Suppressor macrophage treated with lipopolysaccharide for 4 hours (primary cell): Measurements from ENCODE around the gene NAV2.

ENCODE experiments used
- DNase-seq: peaks from one replicate; pipeline ENCODE4 v3.0.0-alpha.2; 2020

The NAV2 gene

DNA sequence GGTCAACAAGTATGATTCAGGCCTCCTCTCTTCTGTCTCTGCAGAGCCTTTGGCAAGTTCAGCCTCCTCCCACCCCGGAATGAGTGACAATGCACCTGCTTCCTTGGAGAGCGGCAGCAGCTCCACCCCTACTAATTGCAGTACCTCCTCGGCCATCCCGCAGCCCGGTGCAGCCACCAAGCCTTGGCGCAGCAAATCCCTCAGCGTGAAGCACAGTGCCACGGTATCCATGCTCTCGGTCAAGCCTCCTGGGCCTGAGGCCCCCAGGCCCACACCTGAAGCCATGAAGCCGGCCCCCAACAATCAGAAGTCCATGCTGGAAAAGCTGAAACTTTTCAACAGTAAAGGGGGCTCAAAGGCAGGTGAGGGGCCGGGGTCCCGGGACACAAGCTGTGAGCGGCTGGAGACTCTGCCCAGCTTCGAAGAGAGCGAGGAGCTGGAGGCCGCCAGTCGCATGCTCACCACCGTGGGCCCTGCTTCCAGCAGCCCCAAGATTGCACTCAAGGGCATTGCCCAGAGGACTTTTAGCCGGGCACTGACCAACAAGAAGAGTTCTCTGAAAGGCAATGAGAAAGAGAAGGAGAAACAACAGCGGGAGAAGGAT lies 220.6 kb downstream of the NAV2 start:
- DNase-seq, result no peak

DNA sequence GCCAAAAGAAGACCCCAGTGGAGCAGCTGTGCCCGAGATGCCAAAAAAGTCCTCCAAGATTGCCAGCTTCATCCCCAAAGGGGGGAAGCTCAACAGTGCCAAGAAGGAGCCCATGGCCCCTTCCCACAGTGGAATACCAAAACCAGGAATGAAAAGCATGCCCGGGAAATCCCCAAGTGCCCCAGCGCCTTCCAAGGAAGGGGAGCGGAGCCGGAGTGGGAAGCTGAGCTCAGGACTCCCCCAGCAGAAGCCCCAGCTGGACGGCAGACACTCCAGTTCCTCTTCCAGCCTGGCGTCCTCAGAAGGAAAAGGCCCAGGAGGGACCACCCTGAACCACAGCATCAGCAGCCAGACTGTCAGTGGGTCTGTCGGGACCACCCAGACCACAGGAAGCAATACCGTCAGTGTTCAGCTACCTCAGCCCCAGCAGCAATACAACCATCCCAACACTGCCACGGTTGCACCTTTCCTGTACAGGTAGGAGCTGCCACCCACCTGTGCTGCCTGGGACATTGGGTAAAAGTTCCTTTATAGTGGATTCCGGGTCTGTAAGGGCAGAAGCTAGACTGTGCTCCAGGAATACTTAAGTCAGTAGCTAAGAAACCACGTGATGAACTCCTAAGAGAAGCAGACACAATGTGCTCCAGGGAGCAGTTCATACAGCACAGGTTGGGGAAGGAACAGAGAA lies 221.3 kb downstream of the NAV2 start:
- no peak for DNase-seq

DNA sequence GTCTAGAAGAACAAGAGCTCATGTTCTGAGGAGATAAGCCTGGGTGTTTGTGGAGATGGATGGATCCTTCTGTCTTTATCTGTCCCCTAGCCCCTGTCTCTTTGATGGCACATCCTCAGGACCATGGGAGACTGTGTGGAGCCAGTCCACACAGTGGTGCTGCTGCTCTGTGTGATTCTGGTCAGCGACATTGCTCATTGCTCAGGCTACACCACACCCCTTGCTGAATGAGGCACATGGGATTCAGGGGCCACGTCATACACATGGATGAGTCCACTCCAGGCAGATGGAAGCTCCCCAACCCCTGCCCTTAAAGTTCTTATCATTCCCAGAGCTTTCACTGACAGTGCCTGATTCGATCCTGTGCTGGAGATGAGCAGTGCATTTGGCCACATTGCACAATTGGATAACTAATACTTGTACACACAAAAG lies 222.2 kb downstream of the NAV2 start:
- no peak for DNase-seq

DNA sequence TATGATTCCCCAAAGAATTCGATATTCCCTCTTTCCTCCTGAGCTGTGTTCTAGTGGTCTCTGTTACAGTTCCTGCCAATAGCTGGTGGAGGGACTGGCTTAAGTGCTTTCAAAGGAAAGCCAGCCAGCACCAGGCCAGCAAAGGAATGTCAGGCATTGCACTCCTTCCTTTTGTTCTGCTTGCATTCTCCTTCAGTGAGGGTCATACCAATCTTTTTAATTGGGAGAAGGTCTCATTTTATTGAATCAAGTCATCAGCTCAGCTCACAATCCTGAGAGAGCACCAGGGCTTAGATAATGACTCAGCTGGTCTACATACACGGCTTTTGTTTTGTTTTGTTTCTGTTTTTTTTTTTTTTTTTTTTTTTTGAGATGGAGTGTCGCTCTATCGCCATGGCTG lies 222.9 kb downstream of the NAV2 start:
- no peak for DNase-seq

DNA sequence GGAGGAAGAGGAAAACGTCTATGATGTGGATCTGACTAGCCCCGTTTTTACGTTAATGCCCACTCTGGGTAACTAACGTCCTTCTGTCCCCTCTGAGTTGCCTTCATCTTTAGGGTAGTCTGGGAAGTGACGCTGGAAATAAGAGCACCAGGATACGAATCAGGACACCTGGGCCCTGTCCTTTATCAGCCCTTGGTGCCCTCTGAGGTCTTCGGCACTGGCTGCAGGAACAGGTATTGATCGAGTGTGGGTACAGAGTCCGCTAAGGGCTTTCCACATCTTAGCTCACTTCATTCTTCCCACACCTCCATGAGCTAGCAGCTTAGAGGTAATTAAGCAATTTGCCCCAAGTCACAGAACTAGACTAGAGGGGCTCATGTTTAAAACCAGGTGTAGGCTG lies 223.8 kb downstream of the NAV2 start:
- no peak for DNase-seq

DNA sequence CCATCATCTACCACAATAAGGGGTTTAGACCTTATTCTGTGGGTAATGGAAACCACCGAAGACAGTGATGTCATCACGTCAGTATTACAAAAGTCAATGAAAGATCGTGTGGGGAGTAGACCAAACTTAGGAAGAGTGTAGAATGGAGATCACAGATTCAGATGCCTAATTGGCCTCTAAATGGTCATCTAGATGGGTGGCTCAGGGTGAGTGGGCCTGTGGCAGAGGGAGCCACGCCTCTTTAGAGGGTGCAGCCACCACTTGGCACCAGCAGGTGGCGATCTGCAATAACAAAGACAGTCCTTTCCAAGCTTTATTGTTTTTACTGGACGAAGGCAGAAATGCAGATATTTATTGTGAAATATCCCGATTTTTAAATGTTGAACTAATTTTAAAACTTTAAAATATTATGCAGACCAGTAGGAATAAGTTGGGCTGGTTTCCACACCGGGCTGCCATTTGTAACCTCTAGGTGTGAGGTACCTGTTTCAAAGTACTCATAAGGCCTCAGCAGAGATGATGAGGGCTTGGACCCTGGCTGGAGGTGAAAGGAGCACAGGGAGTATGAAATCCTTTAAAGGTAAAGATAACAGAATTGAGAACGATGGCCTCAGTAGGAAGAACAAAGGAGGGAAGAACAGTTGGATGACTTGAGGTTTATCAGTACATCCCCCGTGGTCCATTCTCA lies 225.7 kb downstream of the NAV2 start:
- DNase-seq, result peak; percentile 73

DNA sequence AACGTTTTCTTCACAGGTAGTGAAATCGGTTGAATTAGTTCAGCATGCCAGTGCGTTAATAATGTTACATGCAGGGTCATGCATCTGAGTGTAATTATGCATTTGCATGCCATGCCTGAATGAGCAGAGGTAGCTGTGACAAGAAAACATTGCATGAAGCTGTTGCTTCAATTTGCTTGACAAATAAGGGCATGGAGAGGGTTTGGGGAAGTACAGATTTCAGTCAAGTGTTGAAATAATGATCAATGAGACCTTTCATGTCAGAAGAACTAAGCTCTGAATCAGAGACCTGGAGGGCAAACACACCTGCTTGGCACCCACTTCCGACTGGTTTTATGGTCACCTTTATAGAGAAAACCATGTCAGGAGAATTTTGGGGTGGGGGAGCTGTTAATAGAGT lies 226.2 kb downstream of the NAV2 start:
- no peak for DNase-seq

DNA sequence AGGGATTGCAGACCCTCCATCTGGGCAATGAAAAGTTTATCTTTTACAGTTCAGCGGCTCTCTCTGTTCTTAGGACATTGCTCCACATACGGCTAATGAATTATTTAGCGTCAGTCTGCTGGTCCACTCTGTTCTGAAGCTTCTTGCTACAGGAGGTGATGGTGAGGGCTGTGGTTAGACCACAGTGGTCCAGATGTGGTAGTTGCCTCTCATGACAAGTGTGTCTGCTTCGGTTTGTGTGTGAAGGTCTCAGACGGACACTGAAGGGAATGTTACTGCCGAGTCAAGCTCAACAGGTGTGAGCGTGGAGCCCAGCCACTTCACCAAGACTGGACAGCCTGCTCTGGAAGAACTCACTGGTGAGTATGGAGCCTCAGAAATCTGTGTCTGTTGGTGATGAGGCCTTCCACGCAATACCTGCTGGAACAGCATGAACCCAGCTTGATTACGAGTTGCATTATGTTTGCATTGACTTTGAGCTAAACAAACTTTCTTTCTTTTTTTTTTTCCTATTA lies 226.8 kb downstream of the NAV2 start:
- no peak for DNase-seq

DNA sequence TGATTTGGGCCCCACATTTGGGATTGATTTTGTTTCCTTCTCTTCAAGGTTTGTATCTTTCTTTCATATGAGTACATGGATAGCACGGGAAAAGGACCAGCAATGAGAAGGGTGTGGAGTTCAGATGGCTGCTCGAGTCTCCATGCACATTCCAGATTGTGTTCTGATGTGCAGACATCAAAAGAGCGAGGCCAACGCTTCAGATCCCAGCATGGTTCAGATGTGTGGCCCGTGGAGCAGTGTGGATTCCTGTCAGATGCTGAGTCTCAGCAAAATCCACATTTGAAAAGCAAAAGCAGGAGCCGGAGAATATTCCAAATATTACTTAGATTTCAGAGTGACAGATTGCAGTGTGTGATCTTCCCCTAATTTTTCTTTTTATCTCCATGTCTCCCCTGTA lies 228.2 kb downstream of the NAV2 start:
- DNase-seq, result no peak

DNA sequence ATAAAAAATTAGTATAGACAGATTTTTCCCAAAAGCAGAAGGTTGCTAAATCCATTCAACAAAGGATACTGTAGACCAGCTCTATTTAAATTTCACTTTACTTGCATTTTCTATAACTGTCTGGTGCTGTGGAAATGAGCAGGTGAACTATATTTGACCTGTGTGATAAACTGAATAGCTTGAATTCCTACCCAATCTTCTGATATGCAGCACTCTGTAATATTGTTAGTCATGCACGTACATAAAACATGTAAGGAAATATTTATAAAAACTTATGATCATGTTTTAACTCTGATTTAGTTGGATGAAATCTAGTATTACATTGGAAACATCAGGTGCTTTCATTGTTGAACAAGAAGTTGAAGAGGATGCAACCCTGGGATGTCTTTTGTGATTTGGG lies 234.0 kb downstream of the NAV2 start:
- DNase-seq, result no peak

DNA sequence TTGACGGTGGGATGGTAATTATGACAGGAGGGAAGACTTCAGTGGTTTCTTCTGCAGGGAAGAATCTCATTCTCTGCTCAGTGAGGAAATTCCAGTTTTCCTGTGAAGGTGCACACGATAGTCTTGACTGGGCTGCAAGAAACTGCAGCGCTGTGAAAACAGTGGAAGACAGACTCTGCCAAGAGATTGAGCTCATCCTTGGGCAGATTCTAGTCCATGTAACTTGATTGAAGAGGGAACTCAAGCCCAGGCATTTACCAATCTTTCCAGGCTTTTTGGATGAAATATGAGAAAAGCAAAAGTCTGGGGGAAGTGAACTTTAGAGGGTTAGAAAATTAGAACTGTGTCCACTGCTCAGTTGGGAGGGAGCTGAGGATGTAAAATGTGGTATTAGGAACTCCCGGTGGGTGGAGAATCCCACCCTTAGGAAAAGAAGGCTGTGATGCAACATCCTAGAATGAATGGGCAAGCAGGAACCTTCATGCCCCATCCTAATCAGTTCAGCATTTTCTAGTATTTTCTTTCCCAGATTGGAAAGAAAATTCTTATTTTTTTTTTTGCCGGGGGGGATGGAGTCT lies 235.0 kb downstream of the NAV2 start:
- no peak for DNase-seq

DNA sequence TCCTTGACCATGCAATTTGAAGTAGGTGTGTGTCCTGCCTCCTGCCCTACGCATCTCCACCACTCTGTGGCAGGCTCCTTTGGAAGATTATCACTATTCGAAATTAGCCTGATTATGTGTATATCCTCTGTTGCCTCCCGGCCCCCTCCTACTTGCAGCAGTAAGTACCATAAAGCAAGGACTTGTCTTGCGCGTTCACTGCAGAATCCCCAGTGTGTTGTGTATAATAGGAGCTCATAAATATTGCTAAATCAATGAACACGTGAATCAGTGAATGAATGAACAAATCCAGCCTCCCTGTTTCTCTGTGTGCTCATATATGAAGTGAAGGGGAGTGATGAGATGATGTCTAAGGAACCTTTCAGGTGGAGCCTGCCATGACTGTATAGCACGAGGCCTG lies 237.0 kb downstream of the NAV2 start:
- no peak for DNase-seq

DNA sequence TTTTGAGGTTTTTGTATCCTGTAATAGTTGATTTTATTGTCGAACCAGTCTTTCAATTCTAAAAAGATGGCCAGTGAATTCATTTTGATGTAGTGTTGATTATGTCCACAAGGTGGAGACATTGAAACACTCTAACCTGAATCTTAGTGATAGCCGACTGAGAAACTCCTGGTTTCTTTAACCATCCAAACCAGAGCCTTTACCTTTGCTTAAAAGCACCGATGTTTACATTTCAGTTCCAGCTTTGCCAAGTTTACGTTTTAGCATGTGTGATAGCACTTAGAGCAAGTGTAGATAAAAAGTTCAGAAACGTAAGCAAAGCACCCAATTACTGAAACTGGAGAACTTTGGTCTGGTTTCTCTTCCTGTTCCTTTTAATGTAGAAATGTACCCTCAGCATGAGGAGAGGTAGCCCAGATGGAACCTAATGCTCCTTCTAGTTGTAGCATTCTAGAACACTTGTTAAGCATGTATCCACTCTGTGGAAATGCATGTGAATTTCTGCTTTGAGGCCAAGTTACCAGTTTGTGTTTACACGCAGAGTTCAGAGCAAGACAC lies 239.0 kb downstream of the NAV2 start:
- peak; percentile 65 for DNase-seq

DNA sequence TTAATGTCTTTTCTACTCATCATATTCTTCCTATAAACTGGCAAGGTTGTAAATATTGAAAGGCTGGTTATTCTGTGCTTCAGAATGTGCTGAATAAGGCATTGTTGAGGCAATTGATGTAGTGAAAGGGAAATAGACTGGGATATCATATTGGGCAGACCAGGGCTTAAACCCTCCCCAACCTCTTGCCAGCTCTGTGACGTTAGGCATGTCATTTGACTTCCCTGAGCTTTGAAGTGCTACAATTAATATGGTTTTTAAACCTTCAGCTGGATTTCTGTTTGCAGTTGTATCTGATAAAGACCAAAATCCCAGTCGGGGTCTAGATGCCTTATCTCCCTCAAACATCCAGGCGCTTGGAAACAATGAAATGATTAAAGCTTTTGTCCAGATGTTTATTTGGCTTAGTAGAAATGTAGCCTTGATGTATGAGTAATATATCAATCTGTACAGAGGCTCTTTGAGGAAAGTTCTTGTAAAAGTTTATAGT lies 239.5 kb downstream of the NAV2 start:
- no peak for DNase-seq

DNA sequence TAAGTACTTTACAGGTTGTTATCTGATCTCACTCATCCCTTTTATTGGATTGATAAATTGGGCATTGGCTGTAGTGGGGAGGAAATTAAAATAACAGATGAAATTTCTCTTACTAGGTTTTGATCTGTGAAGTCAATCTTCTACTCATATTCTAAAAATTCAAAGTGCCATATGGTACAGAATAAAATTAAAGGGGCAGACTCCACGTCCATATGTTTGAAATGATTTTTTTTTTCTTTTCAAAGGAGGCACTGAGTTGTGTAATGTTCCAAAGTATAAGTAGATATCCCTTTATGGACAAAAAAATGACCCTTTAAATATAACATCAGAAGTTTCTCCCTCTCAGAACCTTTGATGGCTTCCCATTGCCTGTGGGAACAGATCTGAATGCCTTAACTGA lies 240.3 kb downstream of the NAV2 start:
- DNase-seq, result no peak

DNA sequence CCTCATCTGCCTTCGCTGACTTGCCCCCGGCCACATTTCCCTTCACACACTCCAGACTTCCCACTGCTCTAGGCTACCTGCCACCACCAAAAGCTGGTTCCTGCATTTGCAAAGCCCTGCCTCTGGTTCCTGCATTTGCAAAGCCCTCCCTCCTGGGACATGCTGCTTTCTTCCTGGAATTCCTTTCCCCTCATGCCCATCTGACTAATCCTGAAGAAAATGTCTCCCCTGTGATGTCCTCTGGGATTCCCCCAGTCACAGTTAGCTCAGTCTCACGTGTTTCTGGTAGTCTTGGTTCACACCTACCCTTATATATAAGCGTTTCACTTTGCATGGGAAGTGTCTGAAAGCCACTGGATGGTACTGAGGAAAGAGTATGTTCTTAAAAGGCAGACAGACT lies 240.7 kb downstream of the NAV2 start:
- no peak for DNase-seq

DNA sequence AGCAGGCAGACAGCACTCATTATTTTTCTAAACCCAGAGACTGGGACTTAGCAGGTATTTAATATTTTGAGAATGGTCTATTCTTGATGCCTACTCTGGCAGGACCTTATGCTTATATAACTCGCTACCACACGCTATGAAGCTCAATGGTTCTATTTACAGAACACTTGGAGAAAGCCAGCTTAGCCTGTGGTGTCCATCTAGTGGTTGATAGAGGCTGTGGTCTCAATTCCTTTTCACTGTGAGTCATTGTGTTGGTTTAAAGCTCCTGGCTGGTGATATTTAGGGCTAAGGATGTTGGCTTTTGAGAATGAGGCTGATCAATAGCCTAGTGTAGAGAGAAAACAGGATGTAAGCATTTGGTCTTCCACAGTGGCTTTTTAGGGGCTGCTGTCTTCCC lies 241.3 kb downstream of the NAV2 start:
- no peak for DNase-seq

DNA sequence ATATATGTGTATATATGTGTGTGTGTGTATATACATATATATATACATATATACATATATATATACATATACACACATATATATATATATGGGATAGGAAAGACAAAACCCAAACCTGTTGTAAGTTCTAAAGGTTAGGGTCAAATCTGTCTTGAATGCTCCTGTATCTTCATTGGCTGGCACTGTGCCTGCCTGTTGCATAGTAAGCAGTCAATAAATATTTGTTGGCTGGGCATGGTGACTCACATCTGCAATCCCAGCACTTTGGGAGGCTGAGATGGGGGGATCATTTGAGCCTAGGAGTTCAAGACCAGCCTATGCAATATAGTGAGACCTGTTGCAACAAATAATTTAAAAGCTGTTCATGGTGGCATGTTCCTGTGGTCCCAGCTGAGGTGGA lies 242.3 kb downstream of the NAV2 start:
- DNase-seq, result no peak

DNA sequence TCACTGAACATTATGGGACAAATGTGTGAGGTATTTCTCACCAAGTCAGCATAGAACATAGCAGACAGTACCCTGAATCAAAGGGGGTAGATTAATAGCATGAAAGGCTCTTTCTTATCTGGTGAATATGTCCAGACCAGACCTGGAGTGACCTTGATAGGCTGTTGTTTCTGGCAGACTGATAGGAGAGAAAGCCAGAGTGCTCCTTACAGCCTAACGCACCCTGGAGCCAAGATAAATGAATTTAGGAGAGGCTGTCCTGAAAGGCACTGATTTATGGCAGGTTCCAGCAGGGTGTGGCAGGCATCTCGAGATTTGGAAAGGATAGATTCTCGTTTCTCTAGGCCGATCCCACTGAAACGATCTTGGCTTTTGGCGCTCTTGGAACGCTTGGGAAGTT lies 243.0 kb downstream of the NAV2 start:
- DNase-seq, result no peak

DNA sequence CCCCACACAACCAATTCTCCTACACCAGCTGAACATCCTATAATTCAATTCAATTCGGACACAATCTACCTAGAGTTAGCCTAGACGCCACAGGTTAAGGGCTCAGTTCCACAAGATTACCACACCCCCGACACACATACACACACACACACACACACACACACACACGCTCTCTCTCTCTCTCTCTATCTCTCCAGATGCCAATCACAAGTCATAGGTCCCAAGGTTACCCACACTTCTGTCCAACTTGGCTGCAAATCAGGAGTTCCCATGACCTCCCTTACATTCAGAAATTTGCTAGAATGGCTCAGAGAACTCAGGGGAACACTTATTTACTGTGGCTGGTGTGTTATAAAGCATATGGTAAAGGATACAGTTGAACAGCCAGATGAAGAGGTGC lies 243.6 kb downstream of the NAV2 start:
- DNase-seq, result no peak

DNA sequence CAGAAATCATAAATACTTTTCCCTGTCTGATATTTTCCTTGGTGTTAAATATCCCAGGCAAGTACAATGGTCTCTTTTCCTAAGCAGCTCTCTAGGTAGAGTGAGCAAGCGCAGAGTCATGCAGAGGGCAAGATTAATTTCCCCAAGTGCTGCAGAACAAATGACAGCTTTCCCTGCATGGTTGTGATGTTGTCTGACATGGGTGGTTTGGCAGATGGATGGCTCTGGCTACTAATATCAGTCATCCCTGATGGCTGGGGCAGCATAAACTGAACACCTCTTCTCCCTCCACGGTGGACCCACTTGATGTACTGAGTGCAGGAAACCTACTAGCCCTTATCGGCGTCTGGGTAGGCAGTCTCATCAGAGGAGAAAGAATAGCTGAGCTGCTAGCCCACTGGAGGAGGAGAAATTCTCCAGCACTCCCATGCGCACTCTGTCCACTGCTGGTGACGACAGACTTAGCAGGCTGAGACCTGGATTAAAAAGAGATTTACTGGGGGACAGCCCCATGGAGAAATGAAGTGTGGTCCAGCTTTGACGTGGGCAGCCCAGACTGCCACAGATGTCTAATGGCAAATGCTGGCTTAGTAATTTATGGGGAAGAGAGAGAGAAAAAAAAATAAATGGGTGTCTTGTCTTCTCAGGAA lies 244.8 kb downstream of the NAV2 start:
- no peak for DNase-seq

DNA sequence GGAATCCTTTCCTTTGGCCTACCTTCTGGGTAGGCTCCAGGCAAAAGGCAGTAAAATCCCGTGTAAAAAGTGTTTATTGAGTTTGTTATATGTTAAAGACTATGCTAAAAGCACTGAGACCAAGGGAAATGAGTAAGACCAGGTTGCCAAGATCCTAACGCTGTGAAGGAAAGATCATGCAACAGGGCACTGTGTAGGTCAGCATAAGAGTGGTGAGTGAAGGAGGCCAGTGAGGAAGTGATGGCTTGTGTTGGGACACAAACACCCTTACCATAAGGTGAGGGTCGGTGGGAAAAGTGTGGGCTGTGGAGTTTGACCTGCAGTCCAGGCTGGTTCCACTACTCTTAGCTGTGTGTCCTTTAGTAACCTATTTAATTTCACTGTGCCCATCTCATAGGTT lies 245.6 kb downstream of the NAV2 start:
- no peak for DNase-seq

DNA sequence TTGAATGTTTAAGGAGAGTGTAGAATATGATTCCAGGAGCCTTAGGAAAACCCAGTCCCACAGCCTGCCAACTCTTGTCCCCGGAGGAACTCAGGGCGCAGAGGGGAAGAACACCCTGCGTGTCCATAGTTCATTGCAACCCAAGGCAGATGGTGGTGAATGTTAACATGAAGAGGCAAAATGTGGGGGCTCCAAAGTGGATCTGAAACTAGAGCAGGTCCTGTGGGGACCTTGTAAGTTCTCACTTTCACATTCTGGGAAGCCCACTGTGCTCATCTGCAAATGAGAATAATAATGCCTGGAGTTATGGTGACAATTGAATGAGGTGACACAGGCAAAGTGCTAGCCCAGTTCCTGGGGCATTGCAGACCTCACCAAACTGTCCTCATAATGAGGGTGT lies 246.6 kb downstream of the NAV2 start:
- DNase-seq, result no peak
